PC-9 (cell line): Measurements from ENCODE around the gene ARHGEF39.

Experiments
- CTCF ChIP-seq: fragments of 200-600 bp; sonication (generic); conservative IDR thresholded peaks from 2 replicates; pipeline ENCODE4 v1.6.1; 2017; ENCODE audit warnings: mixed run types, antibody characterized with exemption, mild to moderate bottlenecking, moderate library complexity
- EZH2 ChIP-seq: fragments of 200-600 bp; sonication (generic); IDR thresholded peaks from 2 replicates; pipeline ENCODE4 v1.8.0; 2017; ENCODE audit warnings: antibody characterized with exemption, low read depth

GRCh38 chr9:35629597-35629996 lies 35.4 kb downstream of the ARHGEF39 start:
- TF ChIP-seq CTCF (no peak), EZH2 (no peak)
